ENCODE measurements around the gene WASF2. TPM values are rescaled to one million over a fixed set of nuclear protein-coding genes. Genes with fewer than 3 reads are reported as not detected.

Gene WASF2
- total RNA-seq, 1 experiment from 2014 or later = 65.9 TPM

- no peak overlapping the region for H3K4ac ChIP-seq (ENCODE audit: low read depth, low read length)
- H3K4me3 Mint-ChIP-seq = no peak overlapping the region
- no peak overlapping the region for H3K14ac ChIP-seq (ENCODE audit: insufficient read depth, low read length)
- H3K36me3 Mint-ChIP-seq (ENCODE audit: insufficient read depth in 1 of 3, low read depth in 3 of 3) = peaks cover 0 to 3% (median 3%) of the 10 kb centered on the region in 3 experiments; a peak in 2 of 7 replicates
- no peaks in the 10 kb centered on the region; the same call in 1 of the 2 replicates for H3K4me1 ChIP-seq (ENCODE audit: insufficient read depth, low read length)
- no peak overlapping the region for H2BK20ac ChIP-seq (ENCODE audit: low read depth, low read length, poor library complexity, severe bottlenecking)
- H4K5ac ChIP-seq (ENCODE audit: insufficient read length, low read depth, low read length) = no peak overlapping the region
- H2AFZ ChIP-seq (ENCODE audit: low read length) = no peak overlapping the region
- H3K79me2 ChIP-seq (ENCODE audit: insufficient read depth, low read length) = no peaks in the 10 kb centered on the region
- no peaks in the 10 kb centered on the region for H3K23me2 ChIP-seq (ENCODE audit: insufficient read length, low read depth, low read length, poor library complexity, severe bottlenecking)
- no peaks in the 10 kb centered on the region for H4K20me1 ChIP-seq (ENCODE audit: control insufficient read depth, insufficient read depth, insufficient read length)
- no peak overlapping the region for H2BK5ac ChIP-seq (ENCODE audit: insufficient read length, low read length)
- no peak overlapping the region for H2BK120ac ChIP-seq (ENCODE audit: low read depth, low read length, poor library complexity, severe bottlenecking)
- H3K18ac ChIP-seq (ENCODE audit: insufficient read length, low read depth, low read length) = peak overlapping the region; percentile 56
- H3K56ac ChIP-seq (ENCODE audit: insufficient read length, low read depth, low read length) = no peak overlapping the region
- H3K23ac ChIP-seq (ENCODE audit: insufficient read length, low read depth, low read length) = no peak overlapping the region
- no peak overlapping the region for H3K27ac ChIP-seq (ENCODE audit: insufficient read length, low read depth, low read length)
- H2BK15ac ChIP-seq (ENCODE audit: low read depth, low read length) = no peak overlapping the region
- no peaks in the 10 kb centered on the region for H3K9me3 ChIP-seq (ENCODE audit: control insufficient read depth, low read depth, low read length)
- H3K79me1 ChIP-seq (ENCODE audit: insufficient read depth, low read depth, low read length, poor library complexity, severe bottlenecking) = no peaks in the 10 kb centered on the region
- H4K91ac ChIP-seq (ENCODE audit: insufficient read length, low read depth, low read length) = no peak overlapping the region
- H4K8ac ChIP-seq (replicated peaks; ENCODE audit: insufficient read length, low read depth, low read length) = no peak overlapping the region
- H3K27me3 Mint-ChIP-seq (ENCODE audit: low read depth) = no peaks in the 10 kb centered on the region; the same call in 1 of the 2 replicates
- no peak overlapping the region for H2BK12ac ChIP-seq (ENCODE audit: insufficient read length, low read depth, low read length)
- no CpG with 5 or more reads among the region's 19 CpGs for WGBS (ENCODE audit: extremely low coverage, insufficient read length, low lambda C conversion rate)
- H3K9me3 Mint-ChIP-seq = no peaks in the 10 kb centered on the region
- no peaks in the 10 kb centered on the region for H3K27me3 ChIP-seq (ENCODE audit: insufficient read depth, low read length)
- H3K27ac Mint-ChIP-seq = peak overlapping the region in 1 of 3 experiments; percentile 1; a peak in 2 of 7 replicates
- DNase-seq = no peak
- peaks cover 42 to 62% of the 10 kb centered on the region in 2 experiments for H3K4me1 Mint-ChIP-seq
- TF ChIP-seq CTCF (conservative IDR thresholded peaks at IDR 0.05) = no peak
- H3T11ph ChIP-seq (ENCODE audit: low read length) = no peak overlapping the region
- no peak overlapping the region for H3K9ac ChIP-seq (ENCODE audit: extremely low read depth, insufficient read length, low read length)
- H2AK5ac ChIP-seq (ENCODE audit: insufficient read length, low read length) = no peak overlapping the region
- H3K4me2 ChIP-seq (ENCODE audit: insufficient read depth, insufficient read length, low read length) = no peak overlapping the region
Measured at GRCh38 chr1:27399251-27400025, 90.5 kb downstream of the WASF2 start.
